NAMALWA (cell line): ENCODE results near the gene TMCO4.

Source experiments
- DNase-seq: peaks from one replicate; pipeline ENCODE4 v3.0.0-alpha.2; 2015; ENCODE audit warnings: low spot score

TMCO4 gene

GRCh38 chr1:19715334-19716203, 84.1 kb downstream of the TMCO4 start:
- DNase-seq: peak; percentile 94

GRCh38 chr1:19712928-19713327, 86.8 kb downstream of the TMCO4 start:
- DNase-seq: no peak

- DNase-seq: no peak
Measured at GRCh38 chr1:19710825-19711611, 88.7 kb downstream of the TMCO4 start.

GRCh38 chr1:19709260-19709793, 90.4 kb downstream of the TMCO4 start:
- DNase-seq: no peak

- no peak for DNase-seq
Measured at GRCh38 chr1:19708567-19709110, 91.1 kb downstream of the TMCO4 start.

DNA sequence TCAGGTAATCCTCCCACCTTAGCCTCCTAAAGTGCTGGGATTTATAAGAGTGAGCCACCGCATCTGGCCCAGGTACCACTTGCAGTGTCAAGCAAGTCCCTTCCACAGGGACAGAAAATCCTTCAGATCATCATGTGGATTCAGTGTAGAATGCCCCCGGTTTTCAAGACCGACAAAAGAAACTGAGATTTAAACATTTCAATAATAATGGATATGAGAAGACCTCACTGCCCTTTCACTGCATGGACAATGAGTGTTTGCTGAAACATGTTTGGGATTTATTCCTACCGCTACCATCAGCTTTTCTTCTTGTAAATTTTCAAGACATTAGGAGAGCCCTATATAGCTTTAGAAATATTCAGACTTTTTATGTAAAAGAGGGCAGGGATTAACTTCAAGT, 93.6 kb downstream of the TMCO4 start:
- DNase-seq: no peak

- no peak for DNase-seq
Measured at GRCh38 chr1:19705464-19705863, 94.3 kb downstream of the TMCO4 start.

GRCh38 chr1:19704247-19705113, 95.2 kb downstream of the TMCO4 start:
- DNase-seq: peak; percentile 55

- DNase-seq: no peak
Measured at GRCh38 chr1:19703280-19703679, 96.4 kb downstream of the TMCO4 start.

DNA sequence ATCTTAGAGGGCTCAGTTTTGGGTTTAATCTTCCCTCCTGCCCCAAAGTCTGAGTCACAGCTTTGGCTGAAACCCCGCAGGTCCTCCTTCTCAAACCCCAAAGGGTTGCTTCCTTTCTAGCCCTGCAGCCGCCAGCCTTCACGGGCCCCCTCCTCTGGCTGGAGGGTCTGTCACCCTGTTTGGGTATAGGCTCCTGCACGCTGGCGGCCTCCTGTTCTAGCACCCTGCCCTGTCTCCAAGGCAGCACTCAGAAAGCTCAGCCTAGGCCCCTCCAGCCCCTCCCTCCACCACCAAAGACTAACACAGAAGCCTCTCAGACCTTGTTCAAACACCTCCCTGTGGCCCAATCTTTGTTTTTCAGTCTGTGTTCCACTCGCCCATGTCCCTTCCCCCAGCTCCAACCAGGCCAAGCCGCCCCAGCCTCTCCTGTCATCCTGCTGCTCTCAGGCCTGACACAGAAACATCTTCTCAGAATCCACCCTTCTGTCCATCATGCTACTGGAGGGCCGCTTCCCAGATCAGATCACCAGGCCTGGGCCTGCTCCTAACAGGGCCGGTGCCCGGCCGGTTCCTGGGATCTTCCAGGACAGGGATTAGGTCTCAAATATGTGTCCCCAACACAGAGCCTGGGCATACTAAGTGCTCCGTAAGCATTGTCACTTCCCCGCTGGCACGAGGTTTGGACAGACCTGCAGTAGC, 99.5 kb downstream of the TMCO4 start:
- DNase-seq: no peak

- DNase-seq: peak; percentile 18
Measured at GRCh38 chr1:19698181-19698580, 101.5 kb downstream of the TMCO4 start.

GRCh38 chr1:19696820-19697219, 102.9 kb downstream of the TMCO4 start:
- no peak for DNase-seq

DNA sequence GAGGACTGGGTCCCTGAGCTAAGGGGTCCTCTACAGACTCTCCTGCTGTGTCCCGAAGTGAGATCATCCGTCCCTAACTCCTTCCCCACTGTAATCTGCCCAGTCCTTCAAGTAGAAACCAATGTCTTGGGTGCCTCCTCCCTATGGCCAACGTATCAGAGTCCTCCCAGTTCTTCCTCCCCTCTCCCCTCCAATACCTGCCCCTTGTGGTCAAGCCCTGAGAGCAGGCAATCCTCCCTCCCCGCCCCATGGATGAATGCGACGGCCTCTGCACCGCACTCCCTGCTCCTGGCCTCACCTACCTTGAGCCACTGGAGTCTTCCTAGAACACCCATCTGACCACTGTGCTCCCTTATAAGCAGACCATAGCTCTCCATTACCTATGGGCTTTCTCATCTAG, 103.9 kb downstream of the TMCO4 start:
- DNase-seq: no peak

GRCh38 chr1:19694298-19694697, 105.4 kb downstream of the TMCO4 start:
- no peak for DNase-seq

DNA sequence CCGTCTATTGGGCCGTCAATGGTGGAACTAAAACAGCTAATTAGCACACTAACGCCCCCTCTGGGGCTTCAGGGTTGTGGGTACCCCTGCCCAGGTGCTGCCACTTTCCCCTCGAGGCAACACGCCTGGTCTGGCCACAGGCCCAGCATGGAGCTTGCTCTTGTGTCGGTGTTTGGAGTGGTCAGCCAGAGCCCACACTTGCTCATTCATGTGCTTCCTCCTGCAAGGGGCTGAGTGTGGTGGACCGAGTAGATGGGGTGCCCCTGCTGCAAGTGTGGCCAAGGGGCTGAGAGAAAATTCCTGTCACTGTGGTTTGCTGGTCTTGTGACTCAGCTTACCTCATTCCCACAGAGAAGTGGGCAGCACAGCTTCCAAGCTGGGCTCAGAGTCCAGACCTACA, 109.4 kb downstream of the TMCO4 start:
- DNase-seq: no peak

- DNase-seq: no peak
Measured at GRCh38 chr1:19689856-19690255, 109.9 kb downstream of the TMCO4 start.

- no peak for DNase-seq
Measured at GRCh38 chr1:19689085-19689757, 110.5 kb downstream of the TMCO4 start.

DNA sequence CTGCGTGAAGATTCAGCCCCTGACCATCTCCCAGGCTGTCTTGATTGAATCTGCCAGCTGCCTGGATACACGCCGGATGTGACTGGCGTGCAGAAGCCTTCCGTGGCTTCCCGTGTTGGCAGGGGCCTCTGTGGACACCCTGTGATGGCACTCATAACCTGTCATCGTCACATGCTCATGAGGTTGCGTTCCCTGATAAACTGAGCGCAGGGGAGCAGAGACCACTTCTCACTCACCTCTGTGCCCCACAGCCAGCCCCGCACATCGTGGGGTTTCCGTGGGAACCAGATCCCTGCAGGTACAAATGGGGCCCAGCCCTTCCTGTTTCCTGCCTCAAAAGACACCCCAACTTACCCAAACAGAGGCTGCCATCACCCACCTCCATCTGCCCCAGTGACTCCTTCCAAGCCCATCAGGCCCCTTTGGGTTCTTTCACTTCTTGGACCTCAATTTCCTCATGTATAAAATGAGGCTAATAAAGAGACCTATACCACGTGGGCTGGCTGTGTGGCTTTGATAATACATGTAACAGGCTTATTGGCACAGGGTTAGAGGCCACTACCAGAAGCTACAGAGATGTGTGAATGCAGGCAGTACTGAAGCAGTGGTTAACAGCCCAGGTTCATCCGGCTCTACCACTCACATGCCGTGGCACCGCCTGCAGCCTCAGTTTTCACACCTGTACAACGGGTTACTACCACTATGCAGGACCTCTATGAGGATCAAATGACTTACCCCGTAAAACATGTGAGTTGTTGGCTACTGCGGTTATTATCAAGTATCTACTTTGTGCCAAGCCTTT, 111.5 kb downstream of the TMCO4 start:
- DNase-seq: no peak

GRCh38 chr1:19687414-19687813, 112.3 kb downstream of the TMCO4 start:
- DNase-seq: no peak

- no peak for DNase-seq
Measured at GRCh38 chr1:19685994-19686393, 113.7 kb downstream of the TMCO4 start.
